HG02885 (cell line): ENCODE measurements around the gene KCNG4.

Experiments
- ATAC-seq: cut with Tn5 transposase; IDR thresholded peaks from one replicate; pipeline ENCODE4 v1.9.1; 2021; ENCODE audit warnings: mild to moderate bottlenecking; ENCODE audit not compliant: unreplicated experiment, poor library complexity

KCNG4 gene

DNA sequence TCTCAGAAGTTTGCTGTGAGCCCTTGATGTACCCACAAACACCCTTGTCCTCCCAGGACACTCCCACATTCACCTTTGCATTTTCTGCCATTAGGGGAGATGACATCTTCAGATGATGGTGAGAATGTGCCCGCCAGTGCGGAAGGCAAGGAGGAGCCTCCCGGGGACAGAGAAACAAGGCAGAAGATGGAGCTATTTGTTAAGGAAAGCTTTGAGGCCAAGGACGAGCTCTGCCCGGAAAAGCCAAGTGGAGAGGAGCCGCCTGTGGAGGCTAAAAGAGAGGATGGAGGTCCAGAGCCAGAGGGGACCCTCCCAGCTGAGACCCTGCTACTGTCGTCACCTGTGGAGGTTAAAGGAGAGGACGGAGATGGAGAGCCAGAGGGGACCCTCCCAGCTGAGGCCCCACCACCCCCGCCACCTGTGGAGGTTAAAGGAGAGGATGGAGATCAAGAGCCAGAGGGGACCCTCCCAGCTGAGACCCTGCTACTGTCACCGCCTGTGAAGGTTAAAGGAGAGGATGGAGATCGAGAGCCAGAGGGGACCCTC, 70.0 kb downstream of the KCNG4 start:
- no peak for ATAC-seq
